ENCODE measurements around the gene MTR. TPM values are rescaled to one million over a fixed set of nuclear protein-coding genes. Genes with fewer than 3 reads are reported as not detected.

The MTR gene
- total and polyA plus RNA-seq, 4 donors: 4.4 to 49.3 (median 21.6) TPM

GRCh38 chr1:236858165-236858564 lies 63.1 kb downstream of the MTR start:
- H3K27ac ChIP-seq (ENCODE audit: low read depth in 1 of 2, low read length in 1 of 2): no peak overlapping the region

GRCh38 chr1:236860101-236860500 lies 65.0 kb downstream of the MTR start:
- H3K27me3 ChIP-seq (ENCODE audit: control insufficient read depth in 3 of 3, insufficient read depth in 3 of 3, low read length in 2 of 3): no peaks in the 10 kb centered on the region
- H3K27ac ChIP-seq (ENCODE audit: low read depth in 1 of 2, low read length in 1 of 2): no peak overlapping the region
- no peak for ATAC-seq (ENCODE audit: insufficient read depth, low FRiP score)
- no peaks in the 10 kb centered on the region for H3K9me3 ChIP-seq (ENCODE audit: control insufficient read depth in 4 of 4, insufficient read depth in 3 of 4, low read length in 3 of 4)
- TF ChIP-seq CTCF (IDR thresholded peaks at IDR 0.05; ENCODE audit: control extremely low read depth, extremely low read depth): no peak
- no peak overlapping the region for H3K9ac ChIP-seq (ENCODE audit: insufficient read depth in 1 of 2, low read length in 2 of 2)
- WGBS, 2 donors: 98% methylated on average over 4 of the region's 4 CpGs
- no peak for DNase-seq
- peaks cover 0 to 16% (median 0%) of the 10 kb centered on the region in 5 donors for H3K4me1 ChIP-seq (ENCODE audit: control insufficient read depth in 5 of 5, insufficient read depth in 5 of 5, low read length in 5 of 5)
- H3K36me3 ChIP-seq (ENCODE audit: control insufficient read depth in 4 of 4, insufficient read depth in 4 of 4, low read length in 4 of 4): peaks cover 23 to 37% (median 24%) of the 10 kb centered on the region in 4 donors
- no peak overlapping the region for H3K4me3 ChIP-seq

More at GRCh38 chr1:236858165-236858564, 63.1 kb downstream of the MTR start:
- DNase-seq (no peak), ATAC-seq (ENCODE audit: insufficient read depth, low FRiP score) (no peak)
- no peak overlapping the region for H3K9ac ChIP-seq (ENCODE audit: insufficient read depth in 1 of 2, low read length in 2 of 2)
- peaks cover 0 to 8% (median 0%) of the 10 kb centered on the region in 5 donors for H3K4me1 ChIP-seq (ENCODE audit: control insufficient read depth in 5 of 5, insufficient read depth in 5 of 5, low read length in 5 of 5)
- no peaks in the 10 kb centered on the region for H3K27me3 ChIP-seq (ENCODE audit: control insufficient read depth in 3 of 3, insufficient read depth in 3 of 3, low read length in 2 of 3)
- no peaks in the 10 kb centered on the region for H3K9me3 ChIP-seq (ENCODE audit: control insufficient read depth in 4 of 4, insufficient read depth in 3 of 4, low read length in 3 of 4)
- H3K36me3 ChIP-seq (ENCODE audit: control insufficient read depth in 4 of 4, insufficient read depth in 4 of 4, low read length in 4 of 4): peaks cover 23 to 35% (median 26%) of the 10 kb centered on the region in 4 donors
- TF ChIP-seq CTCF (IDR thresholded peaks at IDR 0.05; ENCODE audit: control extremely low read depth, extremely low read depth): no peak
- WGBS, 2 donors: 93 to 96% methylated on average over 7 of the region's 7 CpGs
- no peak overlapping the region for H3K4me3 ChIP-seq

- Histone ChIP-seq H3K4me3 (no peak overlapping the region), H3K9me3 (ENCODE audit: control insufficient read depth in 4 of 4, insufficient read depth in 3 of 4, low read length in 3 of 4) (no peaks in the 10 kb centered on the region), H3K27me3 (ENCODE audit: control insufficient read depth in 3 of 3, insufficient read depth in 3 of 3, low read length in 2 of 3) (no peaks in the 10 kb centered on the region), H3K4me1 (ENCODE audit: control insufficient read depth in 5 of 5, insufficient read depth in 5 of 5, low read length in 5 of 5) (peaks cover 0 to 16% (median 0%) of the 10 kb centered on the region in 5 donors), H3K9ac (ENCODE audit: insufficient read depth in 1 of 2, low read length in 2 of 2) (no peak overlapping the region), H3K36me3 (ENCODE audit: control insufficient read depth in 4 of 4, insufficient read depth in 4 of 4, low read length in 4 of 4) (peaks cover 20 to 35% (median 21%) of the 10 kb centered on the region in 4 donors), H3K27ac (ENCODE audit: low read depth in 1 of 2, low read length in 1 of 2) (no peak overlapping the region)
- 96 to 97% methylated on average over 1 of the region's 1 CpG for WGBS, 2 donors
- DNase-seq (no peak), ATAC-seq (ENCODE audit: insufficient read depth, low FRiP score) (no peak)
- TF ChIP-seq CTCF (IDR thresholded peaks at IDR 0.05; ENCODE audit: control extremely low read depth, extremely low read depth): no peak
These were observed 65.6 kb downstream of the MTR start for GRCh38 chr1:236860674-236861073.
